Left hindlimb (tissue), 1 donor: Measurements from ENCODE around the gene RAD51D.
"Not testable (repeated sequence)": the region's sequence is repeated elsewhere in the genome, so short reads cannot be mapped to it uniquely, and the experiment has no call there.

ENCODE experiments used
- DNase-seq: peaks from one replicate; pipeline ENCODE4 v3.0.0-alpha.2; 2018

The RAD51D gene

DNA sequence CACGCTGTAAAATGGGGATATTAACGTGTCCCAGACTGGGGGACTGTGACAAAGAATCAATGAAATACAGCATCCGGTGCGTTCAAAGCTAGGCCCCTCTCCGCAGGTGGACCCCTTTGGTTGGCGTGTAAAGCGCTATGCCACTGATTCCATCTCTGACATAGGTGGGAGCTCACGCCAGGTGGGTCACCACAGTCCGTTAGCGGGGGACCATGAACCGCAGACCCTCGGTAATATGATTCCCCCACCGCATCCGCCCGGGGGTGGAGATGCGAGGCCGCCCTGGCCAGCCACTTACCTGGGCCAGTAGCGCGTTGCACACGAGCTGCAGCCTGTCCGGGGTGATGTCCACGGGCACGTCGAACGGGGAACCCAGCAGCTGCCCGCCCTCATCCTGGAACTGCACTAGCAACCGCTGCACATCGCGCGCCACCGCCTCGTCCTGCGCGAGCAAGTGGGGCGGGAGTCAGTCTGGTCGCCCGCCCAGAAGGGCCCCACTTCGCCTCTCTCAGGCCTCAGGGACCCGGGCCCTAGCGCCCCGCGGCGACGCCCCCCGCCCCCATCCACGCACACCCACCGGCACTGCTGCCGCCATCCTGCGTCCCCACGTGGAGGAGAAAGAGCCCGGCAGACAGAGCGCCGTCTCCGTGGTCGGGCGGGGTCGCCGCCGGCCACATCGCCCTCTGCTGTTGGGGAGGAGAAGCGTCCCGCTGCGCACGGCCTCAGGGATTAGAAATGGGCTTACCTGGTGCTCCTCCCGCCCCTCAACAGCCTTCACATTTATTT, 22.2 kb upstream of the RAD51D start, which contains the start of gene NLE1:
TSS of gene NLE1 (minus strand) at position 623 of the 786 bp plus-strand sequence. CDS start at position 595, 28 bp downstream.
- peak; percentile 88 for DNase-seq

DNA sequence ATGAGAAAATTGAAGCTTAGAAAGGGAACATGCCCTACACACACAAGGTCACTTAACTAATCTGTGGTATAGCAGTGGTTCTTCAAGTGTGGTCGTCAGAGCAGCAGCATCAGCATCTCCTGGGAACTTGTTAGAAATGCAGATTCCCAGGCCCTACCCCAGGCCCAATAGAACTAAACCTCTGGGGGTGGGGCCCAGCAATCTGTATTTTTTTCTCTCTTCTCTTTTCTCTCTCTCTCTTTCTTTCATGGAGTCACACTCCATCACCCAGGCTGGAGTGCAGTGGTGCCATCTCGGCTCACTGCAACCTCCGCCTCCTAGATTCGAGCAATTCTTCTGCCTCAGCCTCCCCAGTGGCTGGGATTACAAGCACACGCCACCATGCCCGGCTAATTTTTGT, 18.6 kb upstream of the RAD51D start:
- no peak for DNase-seq

DNA sequence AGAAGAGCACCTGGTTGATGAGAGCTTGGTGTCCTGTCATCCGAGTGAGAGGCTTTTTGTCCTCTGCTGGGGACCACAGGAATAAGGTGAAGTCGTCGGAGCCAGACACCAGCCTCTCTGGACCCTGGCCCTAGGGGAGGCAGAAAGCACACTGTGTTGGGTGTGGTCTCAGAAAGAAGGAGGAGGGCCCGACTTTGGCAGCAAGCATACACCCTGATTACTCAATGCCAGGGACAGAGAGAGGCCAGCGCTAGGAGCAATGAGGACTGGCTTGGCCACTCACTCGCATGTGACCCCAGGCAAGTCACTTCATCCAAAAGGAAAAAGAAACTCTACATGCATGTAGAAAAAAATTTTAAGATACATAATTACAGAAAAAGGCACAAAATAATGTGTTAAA, 15.7 kb upstream of the RAD51D start:
- no peak for DNase-seq

DNA sequence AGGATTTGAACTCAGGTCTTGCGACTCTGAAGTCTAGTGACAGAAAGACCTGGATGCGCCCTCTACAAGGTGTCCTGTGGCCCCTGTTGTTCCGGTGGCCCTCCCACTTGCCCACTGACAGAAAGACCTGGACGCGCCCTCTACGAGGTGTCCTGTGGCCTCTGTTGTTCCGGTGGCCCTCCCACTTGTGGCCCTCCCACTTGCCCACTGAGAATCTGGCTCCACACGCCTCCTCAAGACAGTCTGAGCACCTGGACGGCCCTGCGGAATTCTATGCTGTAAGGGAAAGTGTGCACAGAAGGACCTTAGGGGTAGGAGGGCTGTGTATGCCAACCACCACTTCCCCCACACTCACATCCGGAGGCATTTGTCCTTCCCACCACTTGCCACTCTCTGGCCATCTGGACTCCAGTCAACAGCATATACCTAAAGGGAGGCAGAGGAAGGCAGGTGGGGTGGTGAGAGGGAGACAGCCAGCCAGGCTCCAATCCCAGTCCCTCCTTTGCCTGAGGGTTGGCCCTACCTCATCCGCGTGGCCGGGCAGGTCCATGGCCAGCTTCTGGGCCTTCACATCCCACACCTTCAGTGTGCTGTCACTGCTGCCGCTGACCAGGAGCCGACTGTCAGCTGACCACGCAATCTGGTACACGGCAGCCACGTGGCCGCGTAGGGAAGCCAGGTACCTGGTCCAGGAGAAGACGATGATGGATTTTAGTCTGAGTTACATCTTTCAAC, 13.3 kb upstream of the RAD51D start:
- DNase-seq: no peak

DNA sequence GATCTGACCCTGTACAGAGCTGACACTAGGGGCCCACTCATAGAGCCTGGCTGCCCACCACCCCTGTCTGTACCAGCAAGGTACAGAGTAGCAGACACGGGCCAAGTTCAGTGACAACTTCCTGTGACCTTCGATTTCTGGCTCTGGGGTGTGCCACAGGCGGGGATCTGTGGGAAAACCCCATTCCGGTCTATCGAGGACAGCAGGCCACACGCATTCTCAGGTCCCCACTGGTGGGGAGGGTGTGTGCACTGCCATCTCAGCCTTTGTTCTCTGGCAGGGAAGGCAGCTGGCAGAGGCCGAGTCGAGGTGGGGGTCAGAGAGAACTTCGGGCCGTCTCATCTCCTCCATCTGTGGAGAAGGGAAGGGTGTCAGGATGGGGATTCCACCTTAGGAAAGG, 12.4 kb upstream of the RAD51D start:
- no peak for DNase-seq

DNA sequence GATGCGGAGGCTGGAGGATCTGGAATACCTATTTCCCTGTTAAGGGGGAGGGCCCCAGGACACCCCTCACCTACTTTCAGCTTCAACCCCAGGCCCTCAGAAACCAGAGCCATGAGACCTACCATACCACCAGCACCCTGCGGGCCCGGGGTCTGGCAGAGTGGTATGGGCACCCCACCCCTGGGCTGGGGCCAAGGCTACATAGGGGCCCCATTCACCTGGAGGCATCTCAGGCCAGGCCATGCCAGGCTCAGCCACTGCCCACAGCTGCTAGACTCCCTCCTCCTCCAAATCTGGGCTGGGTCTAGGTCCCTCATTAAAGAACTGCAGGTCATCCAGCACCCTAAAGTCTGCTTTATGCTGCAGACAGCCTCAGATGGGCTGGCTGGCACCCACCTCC, 10.7 kb upstream of the RAD51D start:
- no peak for DNase-seq

DNA sequence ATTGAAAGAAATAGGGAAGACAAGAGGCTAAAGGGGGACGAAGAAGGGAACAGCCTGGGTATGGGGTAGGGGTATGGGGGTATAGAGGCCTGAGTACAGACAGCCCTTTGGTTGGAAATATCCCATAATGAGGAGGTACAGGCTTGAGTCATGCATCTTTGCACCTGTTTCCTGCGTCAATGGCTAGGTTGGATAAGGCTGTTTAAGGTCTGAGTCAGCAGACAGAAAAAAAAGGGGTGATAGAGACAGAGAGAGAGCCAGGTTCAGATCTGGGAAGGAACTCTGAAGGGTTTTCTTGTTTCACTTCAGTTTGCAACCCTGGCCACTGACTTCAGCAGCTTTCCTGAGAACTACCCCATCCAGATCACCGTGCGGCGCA, 10.3 kb upstream of the RAD51D start:
- DNase-seq: no peak

DNA sequence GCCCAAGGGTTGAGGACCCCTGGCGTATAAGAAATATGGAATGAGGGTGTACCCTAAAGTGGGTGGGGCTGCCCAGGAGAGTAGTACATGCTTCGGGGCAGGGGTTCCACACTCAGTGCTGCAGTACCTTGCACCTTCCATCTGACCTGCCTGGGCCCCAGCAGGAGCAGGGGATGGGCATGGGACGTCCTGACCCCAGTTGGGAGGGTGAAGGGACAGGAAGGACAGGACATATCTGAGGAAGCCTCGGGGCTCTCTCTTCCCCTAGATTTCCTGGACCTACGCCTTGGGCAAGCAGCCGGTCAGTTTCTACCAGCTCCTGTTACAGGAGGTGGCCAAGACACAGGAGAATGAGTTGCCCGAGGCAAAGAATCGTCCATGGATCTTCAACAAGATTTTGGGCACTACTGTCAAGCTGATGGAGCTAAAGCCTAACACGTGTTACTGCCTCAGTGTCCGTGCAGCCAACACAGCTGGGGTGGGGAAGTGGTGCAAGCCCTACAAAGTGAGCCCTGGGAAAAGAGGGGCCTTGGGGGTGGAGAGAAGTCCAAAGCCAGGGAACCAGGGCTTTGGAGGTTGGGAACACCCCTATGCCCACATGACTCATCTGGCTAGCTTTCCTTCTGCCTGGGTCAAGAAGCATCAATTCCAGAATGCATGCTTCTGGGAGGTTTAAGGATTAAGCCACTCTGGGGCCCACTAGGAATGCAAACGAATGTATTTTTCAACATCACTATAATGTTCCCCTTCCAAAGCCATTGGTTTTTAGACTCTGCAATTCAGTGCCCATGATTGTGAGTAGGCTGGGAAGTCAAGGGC, 9.7 kb upstream of the RAD51D start:
- DNase-seq: no peak

DNA sequence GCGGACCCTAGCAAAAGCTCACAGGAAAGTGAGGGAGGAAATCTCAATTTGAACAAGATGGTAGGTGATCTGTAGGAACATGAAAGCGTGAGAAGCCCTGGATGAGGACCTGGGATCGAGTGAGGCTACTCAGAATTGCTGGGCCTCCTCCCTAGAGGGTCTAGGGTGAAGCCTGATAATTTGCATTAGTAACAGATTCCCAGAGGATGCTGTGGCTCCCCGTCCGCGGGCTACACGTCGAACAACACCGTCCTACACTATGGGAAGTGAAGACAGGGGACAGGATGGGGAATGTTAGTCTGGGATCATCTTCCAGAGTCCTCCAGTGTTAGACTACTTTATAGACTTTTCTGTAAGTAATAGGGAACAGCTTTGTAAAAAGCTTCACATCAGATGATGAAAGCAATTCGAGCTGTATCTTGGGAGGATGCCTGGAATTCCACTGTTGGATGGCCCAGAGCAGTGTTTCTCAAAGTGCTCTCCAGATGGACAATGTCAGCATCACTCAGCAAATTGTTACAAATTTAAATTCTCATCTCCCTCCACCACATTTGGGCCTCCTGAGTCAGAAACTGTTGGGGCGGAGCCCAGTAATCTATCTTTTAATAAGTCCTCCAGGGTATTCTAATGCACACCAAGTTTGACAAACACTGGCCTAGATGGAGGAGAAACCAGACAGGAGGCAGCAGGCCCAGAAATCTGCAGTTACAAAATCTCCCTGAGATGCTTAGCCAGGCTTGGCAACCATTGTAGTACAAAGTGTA, 8.3 kb upstream of the RAD51D start:
- DNase-seq: no peak

DNA sequence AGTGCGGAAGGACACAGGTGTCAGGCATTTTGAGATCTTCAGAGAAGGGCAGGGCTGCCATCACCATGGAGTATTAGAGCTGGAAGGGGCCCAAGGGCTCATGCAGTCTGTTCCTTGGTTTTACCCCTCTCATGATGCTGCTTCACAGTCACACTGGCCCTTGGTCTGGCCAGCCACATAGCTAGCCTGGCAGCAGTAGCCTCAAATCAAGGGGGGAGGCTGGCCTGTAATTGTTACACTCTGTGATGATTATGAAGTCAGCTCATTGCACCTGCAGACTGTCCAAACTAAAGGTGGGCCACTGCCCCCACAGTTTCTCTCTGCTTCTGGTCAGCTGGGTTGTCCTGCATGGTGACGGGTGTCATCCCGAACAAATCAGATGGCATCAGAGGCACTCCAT, 1.7 kb upstream of the RAD51D start, which contains the start of gene FNDC8:
TSS of gene FNDC8 (plus strand) at position 301 of the 400 bp plus-strand sequence. CDS start at position 380, 79 bp downstream.
- DNase-seq: no peak

DNA sequence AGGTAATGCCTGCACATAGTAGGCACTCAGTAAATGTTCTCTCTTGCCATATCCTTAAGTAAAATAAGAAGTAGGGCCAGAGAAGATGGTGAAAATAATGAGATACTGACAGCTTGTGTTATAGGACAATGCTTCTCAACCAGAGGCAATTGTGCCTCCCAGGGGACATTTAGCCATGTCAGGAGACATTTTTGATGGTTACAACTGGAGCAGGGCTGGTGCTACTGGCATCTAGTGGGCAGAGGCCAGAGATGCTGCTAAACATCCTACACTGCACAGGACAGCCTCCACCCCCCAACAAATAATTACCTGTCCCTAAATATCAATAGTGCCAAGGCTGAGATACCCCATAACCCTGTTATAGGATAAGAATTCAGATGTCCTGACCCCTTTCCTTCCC, 1.7 kb downstream of the RAD51D start:
- DNase-seq: no peak

DNA sequence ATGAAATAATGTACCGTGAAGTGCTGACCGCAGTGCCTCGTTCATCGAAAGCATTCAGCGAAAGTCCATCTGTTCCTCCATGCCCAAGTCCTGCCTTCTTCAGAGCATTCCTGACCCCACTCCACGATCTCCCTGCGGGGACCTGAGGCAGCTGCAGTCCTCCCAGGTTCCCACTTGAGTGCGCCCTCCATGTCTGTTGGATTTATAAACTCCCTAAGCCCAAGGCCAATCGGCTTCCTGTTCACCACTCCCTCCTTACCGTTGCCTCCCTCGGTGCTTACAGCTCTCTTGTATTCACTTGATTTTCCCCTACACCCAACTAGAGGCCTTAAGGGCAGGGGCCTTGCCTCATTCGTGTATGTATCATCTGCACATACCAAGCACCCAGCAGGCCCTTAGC, 2.8 kb downstream of the RAD51D start:
- no peak for DNase-seq

DNA sequence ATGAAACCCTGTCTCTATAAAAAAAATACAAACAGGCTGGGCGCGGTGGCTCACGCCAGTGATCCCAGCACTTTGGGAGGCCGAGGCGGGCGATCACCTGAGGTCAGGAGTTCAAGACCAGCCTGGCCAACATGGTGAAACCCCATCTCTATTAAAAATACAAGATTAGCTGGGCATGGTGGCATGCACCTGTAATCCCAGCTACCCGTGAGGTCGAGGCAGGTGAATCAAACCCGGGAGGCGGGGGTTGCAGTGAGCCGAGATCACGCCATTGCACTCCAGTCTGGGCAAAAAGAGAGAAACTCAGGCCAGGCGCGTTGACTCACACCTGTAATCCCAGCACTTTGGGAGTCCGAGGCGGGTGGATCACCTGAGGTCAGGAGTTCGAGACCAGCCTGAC, 8.9 kb downstream of the RAD51D start:
- not testable (repeated sequence) for DNase-seq

DNA sequence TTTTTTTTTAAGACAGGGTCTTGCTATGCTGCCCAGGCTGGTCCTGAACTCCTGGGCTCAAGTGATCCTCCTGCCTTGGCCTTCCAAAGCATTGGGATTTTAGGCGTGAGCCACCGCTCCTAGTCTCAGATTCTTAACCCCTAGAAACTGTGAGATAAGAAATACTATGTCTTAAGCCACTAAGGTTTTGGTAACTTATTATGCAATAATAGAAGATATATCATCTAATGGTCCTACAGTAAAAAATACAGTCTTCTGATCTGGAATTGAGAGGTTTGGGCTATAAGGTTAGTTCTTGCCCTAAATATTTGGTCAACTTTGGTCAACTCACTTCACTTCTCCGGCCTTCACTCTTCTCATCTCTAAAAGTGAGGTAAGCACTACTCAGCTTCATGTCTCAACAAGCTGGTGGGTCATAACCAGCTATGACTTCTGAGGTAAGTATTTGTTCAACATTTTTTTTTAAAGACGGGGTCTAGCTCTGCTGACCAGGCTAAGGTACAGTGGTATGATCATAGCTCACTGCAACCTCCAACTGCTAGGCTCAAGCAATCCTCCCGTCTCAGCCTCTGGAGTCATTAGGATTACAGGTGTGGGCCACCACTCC, 14.7 kb downstream of the RAD51D start:
- DNase-seq: no peak

DNA sequence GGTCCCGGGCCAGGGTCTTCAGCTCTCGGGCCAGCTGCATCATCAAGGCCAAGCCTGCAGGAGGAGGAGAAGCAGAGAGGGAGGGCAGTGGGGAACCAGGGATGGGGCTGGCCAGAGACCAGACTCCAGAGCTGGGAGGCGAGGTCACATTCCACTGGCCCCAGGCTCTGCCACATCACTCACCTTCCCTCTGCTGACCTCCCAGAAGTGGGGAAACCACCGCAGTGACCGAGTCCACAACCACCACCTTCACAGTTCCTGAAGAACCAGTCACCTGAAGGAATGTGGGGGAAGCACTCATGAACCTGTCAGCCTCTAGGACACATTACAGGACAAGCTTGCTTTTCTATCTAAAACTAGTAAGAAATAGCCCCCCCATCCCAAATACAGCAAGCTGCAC, 16.4 kb downstream of the RAD51D start:
- no peak for DNase-seq

DNA sequence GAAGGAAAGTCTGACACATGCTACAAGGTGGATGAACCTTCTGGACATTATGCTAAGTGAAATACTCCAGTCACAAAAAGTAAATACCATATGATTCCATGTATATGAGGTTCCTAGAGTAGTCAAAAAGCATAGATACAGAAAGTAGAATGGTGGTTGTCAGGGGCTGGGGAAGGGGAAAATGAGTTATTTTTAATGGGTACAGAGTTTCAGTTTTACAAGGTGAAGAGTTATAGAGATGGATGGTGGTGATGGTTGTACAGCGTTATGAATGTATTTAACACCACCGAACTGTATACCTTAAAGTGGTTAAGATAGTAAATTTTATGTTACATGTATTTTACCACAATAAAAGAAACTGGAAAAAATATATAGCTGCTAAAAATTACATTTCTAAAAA, 17.9 kb downstream of the RAD51D start:
- no peak for DNase-seq

DNA sequence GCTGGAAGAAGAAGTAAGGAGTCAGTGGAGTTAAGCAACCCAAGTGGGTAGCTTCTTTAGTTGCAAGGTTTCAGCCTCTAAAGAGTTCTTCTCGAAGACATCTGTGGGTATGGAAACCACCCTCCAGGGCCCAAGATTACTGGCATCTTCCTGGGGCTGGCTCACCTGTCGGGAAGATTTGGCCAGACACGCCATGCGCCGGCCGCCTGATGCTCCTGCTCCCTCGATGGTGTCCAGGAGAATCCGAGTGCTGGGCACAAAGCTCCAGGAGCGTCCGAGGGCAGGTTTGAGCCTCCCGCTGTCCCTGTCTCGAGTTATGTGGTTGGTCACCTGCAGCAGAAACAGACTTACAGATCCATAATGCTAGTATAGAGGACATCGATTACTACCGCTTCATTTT, 18.6 kb downstream of the RAD51D start:
- DNase-seq: no peak

DNA sequence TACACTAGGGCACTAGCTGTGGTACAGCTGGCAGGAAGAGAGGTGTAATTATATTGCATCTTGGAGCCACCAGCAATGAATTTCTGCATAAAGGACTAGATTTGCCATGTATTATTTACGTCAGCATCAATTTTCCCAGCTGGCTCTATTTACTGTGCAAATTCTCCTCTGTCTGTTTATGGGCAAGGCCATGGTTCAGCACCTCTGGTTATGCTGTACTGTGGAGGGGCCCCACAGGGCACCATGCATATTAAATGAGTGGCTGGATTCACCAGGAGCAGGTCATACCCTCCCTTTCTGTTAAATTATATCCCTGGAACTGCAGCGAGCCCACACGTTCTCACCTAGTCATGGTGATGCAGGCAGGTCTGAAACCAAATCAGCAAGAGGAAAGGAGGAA, 19.8 kb downstream of the RAD51D start:
- no peak for DNase-seq

DNA sequence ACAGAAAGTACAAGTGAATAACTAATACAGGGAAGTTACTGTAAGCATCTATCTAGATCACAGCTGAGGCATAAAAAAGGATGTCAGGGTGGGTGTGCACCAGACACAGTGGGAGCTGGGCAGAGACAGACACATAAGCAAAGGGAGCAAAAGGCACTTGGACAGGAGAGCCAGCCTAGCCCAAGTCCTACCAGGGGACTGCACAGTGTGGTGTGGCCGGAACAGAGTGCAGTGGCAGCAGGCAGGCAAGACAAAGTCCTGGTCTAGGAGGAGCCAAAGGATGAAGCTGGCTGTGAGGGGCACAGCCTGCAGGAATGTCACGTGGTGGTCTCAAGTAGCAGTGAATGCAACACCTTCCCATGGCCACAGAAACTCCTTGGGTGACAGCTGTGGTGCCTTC, 21.9 kb downstream of the RAD51D start:
- no peak for DNase-seq

DNA sequence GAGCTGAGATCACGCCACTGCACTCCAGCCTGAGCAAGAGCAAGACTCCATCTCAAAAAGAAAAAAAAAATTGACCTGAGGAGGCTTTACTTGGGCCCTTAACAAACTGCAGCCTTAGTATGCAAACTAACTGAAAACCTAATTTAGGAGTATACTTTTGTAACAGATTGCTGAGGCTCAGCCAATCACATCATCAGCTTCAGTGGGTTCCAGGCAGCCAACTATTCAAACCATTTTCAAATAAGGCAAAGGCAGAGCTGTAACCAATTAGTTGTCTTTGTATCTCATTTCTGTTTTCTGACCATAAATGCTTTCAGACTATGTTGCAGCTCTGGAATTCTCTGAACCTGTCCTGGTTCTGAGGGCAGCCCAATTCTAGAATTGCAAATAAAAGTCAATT, 23.9 kb downstream of the RAD51D start:
- DNase-seq: no peak

DNA sequence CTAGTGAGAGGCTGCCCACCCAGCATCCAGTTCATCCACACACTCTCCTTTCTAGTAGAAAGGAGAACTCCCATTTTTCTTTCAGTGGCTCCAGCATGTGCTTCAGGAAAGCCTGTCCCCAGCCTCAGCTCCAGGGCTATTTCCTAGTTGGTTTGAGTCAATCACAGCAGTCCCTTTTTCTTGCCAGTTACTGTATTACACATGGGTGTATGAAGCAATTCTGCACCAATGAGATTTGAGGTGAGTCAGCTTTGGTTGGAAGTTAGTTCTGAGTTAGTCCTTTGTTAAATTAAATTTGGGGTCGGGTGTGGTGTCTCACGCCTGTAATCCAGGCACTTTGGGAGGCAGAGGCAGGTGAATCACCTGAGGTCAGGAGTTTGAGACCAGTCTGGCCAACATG, 24.8 kb downstream of the RAD51D start:
- DNase-seq: no peak

DNA sequence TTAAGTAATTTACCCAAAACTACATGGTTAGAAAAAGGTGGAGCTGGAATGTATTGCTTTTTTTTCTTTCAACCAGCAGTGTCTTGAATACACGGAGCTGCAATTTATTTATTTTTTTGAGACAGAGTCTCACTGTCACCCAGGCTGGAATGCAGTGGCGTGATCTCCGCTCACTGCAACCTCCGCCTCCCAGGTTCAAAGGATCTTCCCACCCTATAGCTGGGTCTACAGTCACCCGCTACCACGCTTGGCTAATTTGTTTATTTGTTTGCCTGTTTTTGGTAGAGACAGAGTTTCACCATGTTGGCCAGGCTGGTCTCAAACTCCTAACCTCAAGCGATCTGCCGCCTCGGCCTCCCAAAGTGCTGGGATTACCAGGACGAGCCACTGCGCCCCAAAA, 29.0 kb downstream of the RAD51D start:
- not testable (repeated sequence) for DNase-seq
